HG03280 (cell line): Measurements from ENCODE around the gene PTOV1.

Experiments
- ATAC-seq: cut with Tn5 transposase; IDR thresholded peaks from one replicate; pipeline ENCODE4 v1.9.1; 2021; ENCODE audit warnings: mild to moderate bottlenecking, moderate library complexity; ENCODE audit not compliant: unreplicated experiment

The PTOV1 gene

GRCh38 chr19:49873129-49873521 lies 22.2 kb downstream of the PTOV1 start:
- ATAC-seq: no peak

GRCh38 chr19:49873834-49874233 lies 22.9 kb downstream of the PTOV1 start:
- no peak for ATAC-seq

GRCh38 chr19:49874503-49875157 lies 23.7 kb downstream of the PTOV1 start:
- no peak for ATAC-seq

- ATAC-seq: no peak
Measured at GRCh38 chr19:49875177-49875576, 24.2 kb downstream of the PTOV1 start.

GRCh38 chr19:49875857-49876421 lies 25.0 kb downstream of the PTOV1 start:
- no peak for ATAC-seq

- ATAC-seq: peak; percentile 49
Measured at GRCh38 chr19:49876422-49877019, 25.6 kb downstream of the PTOV1 start.

GRCh38 chr19:49877020-49877878 lies 26.3 kb downstream of the PTOV1 start, which contains the start of the genes AKT1S1 and TBC1D17:
TSS of gene AKT1S1 (minus strand) at chr19:49877355. CDS start at chr19:49873295, 4,060 bp downstream.
TSS of gene TBC1D17 (plus strand) at chr19:49877702. CDS start at chr19:49877724, 22 bp downstream.
- ATAC-seq: peak; percentile 52

GRCh38 chr19:49877879-49878743 lies 27.2 kb downstream of the PTOV1 start:
- ATAC-seq: peak; percentile 47

GRCh38 chr19:49878744-49879070 lies 27.7 kb downstream of the PTOV1 start:
- no peak for ATAC-seq

- no peak for ATAC-seq
Measured at GRCh38 chr19:49879243-49879963, 28.4 kb downstream of the PTOV1 start.

GRCh38 chr19:49880162-49880869 lies 29.4 kb downstream of the PTOV1 start:
- no peak for ATAC-seq

- ATAC-seq: no peak
Measured at GRCh38 chr19:49881186-49881585, 30.2 kb downstream of the PTOV1 start.

GRCh38 chr19:49881672-49882394 lies 30.9 kb downstream of the PTOV1 start:
- no peak for ATAC-seq

GRCh38 chr19:49882643-49883042 lies 31.7 kb downstream of the PTOV1 start:
- no peak for ATAC-seq

- no peak for ATAC-seq
Measured at GRCh38 chr19:49883094-49883493, 32.1 kb downstream of the PTOV1 start.

GRCh38 chr19:49884109-49884508 lies 33.1 kb downstream of the PTOV1 start:
- no peak for ATAC-seq

GRCh38 chr19:49884760-49885159 lies 33.8 kb downstream of the PTOV1 start:
- no peak for ATAC-seq

GRCh38 chr19:49887037-49887664 lies 36.2 kb downstream of the PTOV1 start:
- ATAC-seq: no peak
